Mesendoderm (in vitro differentiated cells): ENCODE results near the gene SAE1.

Source experiments
- DNase-seq: peaks from one replicate; pipeline ENCODE4 v3.0.0; 2013
- H2AK5ac ChIP-seq: 2 replicates; pipeline ENCODE4 v1.6.1; 2013; ENCODE audit warnings: low read length, inconsistent platforms
- H2BK120ac ChIP-seq: 2 replicates; pipeline ENCODE4 v1.6.1; 2013; ENCODE audit warnings: low read depth, mild to moderate bottlenecking, low read length, moderate library complexity, mixed read lengths
- H2BK15ac ChIP-seq: replicated peaks from 2 replicates; pipeline ENCODE4 v1.6.1; 2013; ENCODE audit warnings: low read depth, mild to moderate bottlenecking, moderate library complexity
- H2BK5ac ChIP-seq: 2 replicates; pipeline ENCODE4 v1.6.1; 2013; ENCODE audit warnings: low read length, inconsistent platforms
- H3K18ac ChIP-seq: 2 replicates; pipeline ENCODE4 v1.6.1; 2013; ENCODE audit warnings: mild to moderate bottlenecking, low read length, mixed read lengths
- H3K23ac ChIP-seq: one replicate; pipeline ENCODE4 v1.6.1; 2013; ENCODE audit warnings: low read length
- H3K27ac ChIP-seq: 2 replicates; pipeline ENCODE4 v1.5.1; 2013; ENCODE audit warnings: low read depth, mild to moderate bottlenecking, inconsistent platforms, low read length, moderate library complexity
- H3K27me3 ChIP-seq: 2 replicates; pipeline ENCODE4 v1.6.1; 2013; ENCODE audit warnings: low read length, control low read depth, mild to moderate bottlenecking, inconsistent platforms; ENCODE audit not compliant: insufficient read depth, poor library complexity
- H3K36me3 ChIP-seq: 2 replicates; pipeline ENCODE4 v1.6.1; 2013; ENCODE audit warnings: low read length, inconsistent platforms; ENCODE audit not compliant: control insufficient read depth, insufficient read depth
- H3K4ac ChIP-seq: one replicate; pipeline ENCODE4 v1.6.1; 2013; ENCODE audit warnings: low read depth, mild to moderate bottlenecking, low read length, moderate library complexity
- H3K4me1 ChIP-seq: 2 replicates; pipeline ENCODE4 v1.6.1; 2013; ENCODE audit warnings: low read depth, low read length, inconsistent platforms; ENCODE audit not compliant: control insufficient read depth
- H3K4me2 ChIP-seq: 2 replicates; pipeline ENCODE4 v1.6.1; 2013; ENCODE audit warnings: low read length
- H3K4me3 ChIP-seq: 2 replicates; pipeline ENCODE4 v1.5.1; 2013; ENCODE audit warnings: mild to moderate bottlenecking, low read length
- H3K56ac ChIP-seq: one replicate; pipeline ENCODE4 v1.6.1; 2013; ENCODE audit warnings: low read length
- H3K79me1 ChIP-seq: 2 replicates; pipeline ENCODE4 v1.6.1; 2013; ENCODE audit warnings: low read length, inconsistent platforms
- H3K79me2 ChIP-seq: 2 replicates; pipeline ENCODE4 v1.6.1; 2013; ENCODE audit warnings: mild to moderate bottlenecking, low read length; ENCODE audit not compliant: control insufficient read depth, insufficient read depth
- H3K9ac ChIP-seq: 2 replicates; pipeline ENCODE4 v1.6.1; 2013; ENCODE audit warnings: low read length, inconsistent platforms
- H4K5ac ChIP-seq: one replicate; pipeline ENCODE4 v1.6.1; 2013; ENCODE audit warnings: low read length
- H4K8ac ChIP-seq: one replicate; pipeline ENCODE4 v1.6.1; 2013; ENCODE audit warnings: low read depth, mild to moderate bottlenecking, control low read depth, low read length, moderate library complexity
- WGBS: extraction: QIAGEN DNeasy Blood & Tissue Kit; methylation state at CpG from one replicate; pipeline ENCODE4 v1.1.7; 2013; ENCODE audit warnings: low lambda C conversion rate, missing lambda C conversion rate; ENCODE audit not compliant: insufficient coverage; ENCODE audit errors: extremely low coverage; 5-methylcytosine and 5-hydroxymethylcytosine counted together

The SAE1 gene

DNA sequence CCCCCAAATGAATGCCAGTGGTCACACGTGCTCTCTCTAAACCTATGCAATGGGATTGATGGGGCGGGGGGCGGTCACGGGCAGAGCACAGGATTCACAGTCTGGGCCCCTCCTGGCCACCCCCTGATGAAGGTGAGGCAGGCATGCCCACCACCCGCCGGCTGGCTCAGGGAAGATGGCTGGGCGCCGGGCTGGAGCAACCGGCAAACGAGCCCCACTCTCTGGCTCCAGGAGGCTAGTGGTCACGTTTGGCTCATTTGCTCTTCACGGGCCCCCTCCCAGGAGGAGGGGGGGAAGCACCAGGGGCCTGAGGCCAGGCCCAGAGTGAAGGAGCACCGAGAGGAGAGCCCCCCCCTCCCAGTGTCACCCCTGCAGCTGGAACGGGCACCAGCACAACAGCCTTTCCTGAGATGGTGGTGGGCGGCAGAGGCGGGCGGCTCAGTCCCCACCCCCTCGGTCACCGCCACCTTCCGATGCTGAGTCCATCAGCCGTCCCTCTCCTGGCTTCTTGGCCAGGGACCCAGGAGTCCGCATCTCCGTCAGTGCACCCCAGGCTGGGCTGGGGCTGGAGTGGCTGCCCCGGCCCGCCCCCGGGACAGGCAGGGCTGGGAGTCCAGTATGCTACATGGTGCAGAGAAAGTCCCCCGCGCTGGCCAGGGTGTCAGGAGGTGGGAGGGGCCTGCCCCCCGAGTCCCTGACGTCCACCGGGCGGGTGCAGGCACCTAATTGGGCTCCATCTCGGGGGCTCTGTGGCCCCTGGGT lies 90.6 kb downstream of the SAE1 start:
- no CpG with 5 or more reads among the region's 33 CpGs for WGBS
- H3K27ac ChIP-seq: no peak overlapping the region

DNA sequence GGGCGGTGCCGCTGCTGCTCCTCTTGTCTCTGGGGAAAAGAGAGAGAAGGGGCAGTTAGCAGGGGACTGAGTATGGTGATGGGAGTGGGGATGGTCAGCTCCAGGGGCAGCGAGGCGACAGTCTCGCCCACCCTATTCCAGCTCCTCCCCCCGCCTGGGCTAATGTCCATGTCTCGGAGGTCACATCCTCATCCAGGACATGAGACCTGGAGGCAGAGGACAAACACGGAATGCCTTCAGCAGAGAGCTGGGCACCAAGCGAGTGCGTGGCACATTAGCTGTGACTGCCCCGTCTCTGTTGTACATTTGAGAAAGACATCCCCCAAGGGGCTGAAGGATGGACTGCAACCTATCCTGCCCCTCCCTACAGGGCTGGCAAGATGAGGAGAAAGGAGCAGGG lies 91.3 kb downstream of the SAE1 start:
- no peak overlapping the region for H4K5ac ChIP-seq
- no peak overlapping the region for H3K18ac ChIP-seq
- no peak overlapping the region for H3K4me2 ChIP-seq
- H3K36me3 ChIP-seq: no peaks in the 10 kb centered on the region
- H4K8ac ChIP-seq: no peak overlapping the region
- H3K4me1 ChIP-seq: peaks cover 2% of the 10 kb centered on the region
- no peak overlapping the region for H3K23ac ChIP-seq
- no peak overlapping the region for H2AK5ac ChIP-seq
- no peak overlapping the region for H3K4ac ChIP-seq
- no peak overlapping the region for H2BK5ac ChIP-seq
- no peak overlapping the region for H2BK120ac ChIP-seq
- H3K27me3 ChIP-seq: no peaks in the 10 kb centered on the region
- H2BK15ac ChIP-seq: no peak overlapping the region
- no peak overlapping the region for H3K4me3 ChIP-seq
- H3K27ac ChIP-seq: no peak overlapping the region
- H3K9ac ChIP-seq: no peak overlapping the region
- no peak overlapping the region for H3K56ac ChIP-seq
- no peaks in the 10 kb centered on the region for H3K79me2 ChIP-seq
- WGBS: no CpG with 5 or more reads among the region's 11 CpGs
- no peak for DNase-seq
- H3K79me1 ChIP-seq: no peaks in the 10 kb centered on the region

More for the DNA sequence above, 90.6 kb downstream of the SAE1 start:
- no peak overlapping the region for H3K4ac ChIP-seq
- no peaks in the 10 kb centered on the region for H3K27me3 ChIP-seq
- H2AK5ac ChIP-seq: no peak overlapping the region
- no peak overlapping the region for H3K4me2 ChIP-seq
- no peak overlapping the region for H3K23ac ChIP-seq
- no peak for DNase-seq
- H2BK5ac ChIP-seq: no peak overlapping the region
- no peak overlapping the region for H4K8ac ChIP-seq
- H3K79me1 ChIP-seq: no peaks in the 10 kb centered on the region
- H3K79me2 ChIP-seq: no peaks in the 10 kb centered on the region
- no peak overlapping the region for H4K5ac ChIP-seq
- no peak overlapping the region for H2BK120ac ChIP-seq
- no peak overlapping the region for H3K4me3 ChIP-seq
- H2BK15ac ChIP-seq: no peak overlapping the region
- H3K18ac ChIP-seq: no peak overlapping the region
- peaks cover 2% of the 10 kb centered on the region for H3K4me1 ChIP-seq
- H3K36me3 ChIP-seq: no peaks in the 10 kb centered on the region
- no peak overlapping the region for H3K9ac ChIP-seq
- H3K56ac ChIP-seq: no peak overlapping the region

DNA sequence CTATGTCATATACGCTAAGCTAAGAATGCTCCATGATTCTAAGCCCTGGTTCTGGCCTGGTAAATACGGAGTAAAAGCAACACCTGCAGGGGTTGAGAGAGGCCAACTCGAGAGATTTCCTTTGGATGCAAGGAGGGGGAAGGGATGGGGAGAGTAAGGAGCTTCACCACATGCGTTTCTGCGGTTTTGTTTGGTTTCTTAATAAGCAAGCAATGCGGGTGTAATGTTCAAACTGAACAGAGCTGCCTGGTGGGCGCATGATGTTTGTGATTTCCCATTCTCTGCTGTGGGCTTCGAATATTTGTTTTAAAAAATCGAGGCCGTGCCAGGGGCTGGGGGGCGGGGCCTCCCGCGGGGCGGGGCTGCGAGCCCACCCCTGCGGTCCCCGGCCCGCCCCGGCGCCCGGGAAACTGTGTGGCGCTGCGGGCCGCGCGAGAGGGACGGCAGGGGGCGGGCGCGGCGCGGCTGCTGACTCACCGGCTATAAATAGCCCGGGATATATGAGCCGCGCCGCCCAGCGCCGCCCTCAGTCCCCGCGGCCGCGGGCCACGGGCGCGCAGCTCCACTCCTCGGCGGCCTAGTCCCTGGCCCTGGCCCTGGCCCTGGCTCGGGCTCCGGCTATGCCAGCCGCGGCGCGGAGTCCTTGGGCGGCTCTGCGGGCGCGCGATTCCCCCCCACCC lies 95.3 kb downstream of the SAE1 start:
- WGBS: no CpG with 5 or more reads among the region's 59 CpGs
- Histone ChIP-seq H3K4me1 (peaks cover 10% of the 10 kb centered on the region), H3K23ac (peak overlapping the region; percentile 85), H3K4me3 (no peak overlapping the region), H3K79me2 (peaks cover 11% of the 10 kb centered on the region), H3K56ac (peak overlapping the region; percentile 94), H3K79me1 (peaks cover 10% of the 10 kb centered on the region), H3K18ac (peak overlapping the region; percentile 99), H3K4ac (peak overlapping the region; percentile 96), H2BK5ac (peak overlapping the region; percentile 8), H2BK15ac (no peak overlapping the region), H2AK5ac (no peak overlapping the region), H3K27me3 (no peaks in the 10 kb centered on the region), H4K8ac (no peak overlapping the region), H3K4me2 (peak overlapping the region; percentile 81), H3K9ac (peak overlapping the region; percentile 76), H3K27ac (peak overlapping the region; percentile 96), H4K5ac (no peak overlapping the region), H2BK120ac (peak overlapping the region; percentile 46), H3K36me3 (no peaks in the 10 kb centered on the region)
- peak; percentile 94 for DNase-seq

DNA sequence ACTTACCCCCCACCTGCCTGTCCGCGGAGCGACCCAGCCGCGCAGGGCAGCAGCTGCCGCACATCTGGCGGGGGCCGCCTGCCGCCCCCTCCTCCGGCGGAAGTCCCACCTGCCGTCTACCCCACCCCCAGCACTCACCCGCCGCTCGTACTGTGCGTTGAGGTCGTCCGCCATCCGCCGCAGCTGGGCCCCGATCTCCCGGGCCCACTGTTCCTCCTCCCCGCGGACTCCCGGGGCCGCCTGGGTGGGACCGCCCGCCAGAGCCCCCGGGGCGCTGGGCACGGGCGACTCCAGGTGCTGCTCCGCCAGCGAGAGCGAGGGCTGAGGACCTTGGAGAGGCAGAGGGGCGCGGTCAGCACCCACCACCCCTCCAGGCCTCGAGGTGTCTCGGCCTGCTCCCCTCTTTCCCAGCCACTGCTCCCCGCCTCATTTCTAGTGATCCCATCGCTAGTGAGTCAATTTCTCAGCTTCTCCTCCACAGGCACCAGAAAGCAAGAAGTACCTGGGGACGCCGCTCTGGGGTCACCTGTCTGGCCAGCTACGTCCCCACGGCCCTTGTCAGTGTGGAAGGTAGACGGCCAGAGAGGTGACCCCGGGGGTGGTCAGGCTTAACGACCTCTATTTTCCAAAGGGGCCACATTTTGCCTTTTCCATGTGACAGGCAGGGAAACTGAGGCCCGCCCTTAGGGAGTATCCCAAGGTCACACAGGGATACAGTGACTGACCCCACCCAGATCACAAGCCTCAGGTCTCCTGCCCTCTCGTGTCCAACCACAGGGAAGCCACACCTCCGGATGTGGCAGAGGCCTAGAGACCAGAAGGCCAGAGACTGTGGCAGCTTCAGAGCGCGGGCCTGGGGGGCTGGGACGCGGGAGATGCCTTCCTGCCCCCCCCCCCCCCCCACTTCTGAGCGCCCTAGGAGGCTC lies 96.1 kb downstream of the SAE1 start:
- peak overlapping the region; percentile 96 for H3K4ac ChIP-seq
- H2BK120ac ChIP-seq: peak overlapping the region; percentile 46
- no peak overlapping the region for H2BK15ac ChIP-seq
- H2AK5ac ChIP-seq: peak overlapping the region; percentile 68
- H3K79me1 ChIP-seq: peaks cover 10% of the 10 kb centered on the region
- no CpG with 5 or more reads among the region's 56 CpGs for WGBS
- H3K4me1 ChIP-seq: peaks cover 10% of the 10 kb centered on the region
- H3K79me2 ChIP-seq: peaks cover 11% of the 10 kb centered on the region
- peak overlapping the region; percentile 81 for H3K4me2 ChIP-seq
- H3K23ac ChIP-seq: peak overlapping the region; percentile 85
- peak overlapping the region; percentile 85 for H2BK5ac ChIP-seq
- no peaks in the 10 kb centered on the region for H3K36me3 ChIP-seq
- H3K18ac ChIP-seq: peak overlapping the region; percentile 99
- H4K5ac ChIP-seq: no peak overlapping the region
- H3K56ac ChIP-seq: peak overlapping the region; percentile 94
- no peaks in the 10 kb centered on the region for H3K27me3 ChIP-seq
- peak overlapping the region; percentile 11 for H3K4me3 ChIP-seq
- H3K27ac ChIP-seq: peak overlapping the region; percentile 96
- no peak overlapping the region for H4K8ac ChIP-seq
- peak; percentile 89 for DNase-seq
- peak overlapping the region; percentile 76 for H3K9ac ChIP-seq

DNA sequence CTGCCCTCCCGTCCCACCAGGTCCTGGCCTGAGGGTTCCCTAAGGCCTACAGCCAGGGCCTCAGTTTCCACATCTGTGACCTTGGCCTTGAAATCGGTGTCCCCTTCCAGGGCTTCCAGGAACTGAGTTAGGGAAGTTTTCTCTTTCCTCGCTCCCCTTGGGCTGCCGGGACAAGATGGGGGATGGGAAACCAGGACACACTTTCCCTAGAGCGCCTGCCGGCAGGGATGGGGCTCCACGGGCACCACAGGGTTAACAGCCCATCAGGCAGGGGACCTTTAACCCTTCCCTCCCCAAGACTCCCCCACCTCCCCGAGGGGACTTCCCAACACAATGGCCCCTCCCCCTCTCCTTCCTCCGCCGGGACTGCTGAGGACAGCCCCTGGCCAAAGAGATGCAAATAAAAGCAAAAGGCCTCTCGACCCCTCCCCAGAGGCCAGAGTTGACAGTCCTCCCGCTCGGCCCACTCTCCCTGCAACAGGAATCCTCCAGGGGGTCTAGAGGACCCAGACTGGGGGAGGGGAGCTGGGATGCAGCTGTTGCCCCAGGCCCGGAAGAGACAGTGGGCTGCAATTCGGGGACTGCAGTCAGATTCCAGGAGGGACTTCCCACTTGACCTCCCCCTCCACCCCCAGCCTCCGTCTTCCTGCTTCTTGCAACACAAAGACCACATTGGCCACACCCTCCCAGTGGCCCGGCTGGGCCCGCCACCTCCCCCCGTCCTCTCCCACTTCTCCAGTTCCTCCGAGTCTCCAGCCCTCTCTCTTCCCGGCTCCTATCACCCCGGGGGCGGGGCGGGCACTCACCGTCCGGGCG lies 96.9 kb downstream of the SAE1 start:
- H3K36me3 ChIP-seq: no peaks in the 10 kb centered on the region
- peak overlapping the region; percentile 76 for H3K9ac ChIP-seq
- peaks cover 10% of the 10 kb centered on the region for H3K79me1 ChIP-seq
- WGBS: no CpG with 5 or more reads among the region's 27 CpGs
- no peak overlapping the region for H2BK15ac ChIP-seq
- H3K4ac ChIP-seq: peak overlapping the region; percentile 96
- no peak overlapping the region for H3K4me3 ChIP-seq
- peak; percentile 100 for DNase-seq
- H3K27ac ChIP-seq: peak overlapping the region; percentile 96
- peaks cover 11% of the 10 kb centered on the region for H3K79me2 ChIP-seq
- H4K8ac ChIP-seq: peak overlapping the region; percentile 41
- H2BK120ac ChIP-seq: peak overlapping the region; percentile 94
- H2AK5ac ChIP-seq: no peak overlapping the region
- H3K18ac ChIP-seq: peak overlapping the region; percentile 99
- H3K56ac ChIP-seq: peak overlapping the region; percentile 94
- peak overlapping the region; percentile 85 for H2BK5ac ChIP-seq
- peak overlapping the region; percentile 45 for H3K4me2 ChIP-seq
- H4K5ac ChIP-seq: no peak overlapping the region
- H3K23ac ChIP-seq: no peak overlapping the region
- no peaks in the 10 kb centered on the region for H3K27me3 ChIP-seq
- H3K4me1 ChIP-seq: peaks cover 10% of the 10 kb centered on the region
